B cell (primary cell): Measurements from ENCODE around the gene KRT82.

Experiments
- EZH2 ChIP-seq: IDR thresholded peaks from 2 replicates; pipeline ENCODE4 v1.6.1; 2012; ENCODE audit warnings: borderline replicate concordance, low read depth, mild to moderate bottlenecking, moderate library complexity, low read length; ENCODE audit not compliant: insufficient read depth, poor library complexity, severe bottlenecking
- TF ChIP-seq, protein P1 (sequence below): fragments of 200-600 bp; IDR thresholded peaks from one replicate; pipeline ENCODE4 v1.8.0; 2022; ENCODE audit warnings: antibody characterized with exemption, mild to moderate bottlenecking

DNA sequence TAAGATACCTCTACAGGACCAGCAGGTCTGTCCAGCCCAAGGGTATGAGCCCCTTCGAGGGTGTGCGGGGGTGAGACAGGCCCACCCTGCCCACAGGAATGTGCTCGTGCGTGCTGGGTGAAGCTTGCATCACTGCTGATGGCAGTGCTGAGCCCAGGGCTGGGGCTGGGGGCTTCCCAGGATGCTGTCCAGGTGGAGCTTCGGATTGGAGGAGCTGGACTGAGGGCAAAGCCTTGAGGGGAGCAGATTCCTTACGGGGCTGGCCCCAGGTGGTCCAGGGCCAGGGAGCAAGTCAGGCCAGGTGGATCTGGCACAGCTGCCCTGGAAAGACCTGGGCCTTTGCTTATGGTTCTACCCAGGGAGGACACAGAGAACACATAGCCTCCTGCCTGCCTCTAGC lies 36.3 kb downstream of the KRT82 start:
- TF ChIP-seq, protein P1, sequence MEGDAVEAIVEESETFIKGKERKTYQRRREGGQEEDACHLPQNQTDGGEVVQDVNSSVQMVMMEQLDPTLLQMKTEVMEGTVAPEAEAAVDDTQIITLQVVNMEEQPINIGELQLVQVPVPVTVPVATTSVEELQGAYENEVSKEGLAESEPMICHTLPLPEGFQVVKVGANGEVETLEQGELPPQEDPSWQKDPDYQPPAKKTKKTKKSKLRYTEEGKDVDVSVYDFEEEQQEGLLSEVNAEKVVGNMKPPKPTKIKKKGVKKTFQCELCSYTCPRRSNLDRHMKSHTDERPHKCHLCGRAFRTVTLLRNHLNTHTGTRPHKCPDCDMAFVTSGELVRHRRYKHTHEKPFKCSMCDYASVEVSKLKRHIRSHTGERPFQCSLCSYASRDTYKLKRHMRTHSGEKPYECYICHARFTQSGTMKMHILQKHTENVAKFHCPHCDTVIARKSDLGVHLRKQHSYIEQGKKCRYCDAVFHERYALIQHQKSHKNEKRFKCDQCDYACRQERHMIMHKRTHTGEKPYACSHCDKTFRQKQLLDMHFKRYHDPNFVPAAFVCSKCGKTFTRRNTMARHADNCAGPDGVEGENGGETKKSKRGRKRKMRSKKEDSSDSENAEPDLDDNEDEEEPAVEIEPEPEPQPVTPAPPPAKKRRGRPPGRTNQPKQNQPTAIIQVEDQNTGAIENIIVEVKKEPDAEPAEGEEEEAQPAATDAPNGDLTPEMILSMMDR, result no peak
- no peak for TF ChIP-seq EZH2
